ENCODE data around the gene DOLK. TPM values are rescaled to one million over a fixed set of nuclear protein-coding genes. Genes with fewer than 3 reads are reported as not detected.

The DOLK gene
- total RNA-seq, 1 experiment from 2014 or later, result 12.0 TPM

DNA sequence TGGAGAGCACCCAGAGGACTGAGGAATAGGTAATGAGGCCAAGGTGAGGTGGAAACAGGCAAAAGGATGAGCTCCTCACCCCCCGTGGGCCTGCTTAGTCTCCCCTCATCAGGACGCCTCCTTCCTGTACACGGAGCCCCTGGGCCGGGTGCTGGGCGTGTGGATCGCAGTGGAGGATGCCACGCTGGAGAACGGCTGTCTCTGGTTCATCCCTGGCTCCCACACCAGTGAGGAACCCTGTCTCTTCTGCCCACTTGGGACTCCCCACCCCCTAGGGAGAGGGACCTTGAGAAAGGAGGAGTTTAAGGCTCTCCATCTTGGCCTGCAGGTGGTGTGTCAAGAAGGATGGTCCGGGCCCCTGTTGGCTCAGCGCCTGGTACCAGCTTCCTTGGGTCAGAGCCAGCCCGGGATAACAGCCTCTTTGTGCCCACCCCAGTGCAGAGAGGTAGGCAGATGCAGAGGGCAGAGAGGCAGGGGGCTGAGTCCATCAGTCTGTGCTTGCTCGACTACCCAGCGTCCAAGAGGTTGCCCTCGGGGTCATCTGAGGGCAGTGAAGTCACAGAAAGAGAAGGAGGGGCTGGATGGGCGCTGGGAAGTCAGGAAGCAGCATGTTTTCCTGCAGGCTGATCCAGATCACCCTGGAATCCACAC, 7.0 kb downstream of the DOLK start:
- Histone ChIP-seq H3K79me2 (ENCODE audit: insufficient read depth, low read length) (no peaks in the 10 kb centered on the region), H2AFZ (ENCODE audit: low read depth, low read length, poor library complexity, severe bottlenecking) (no peak overlapping the region), H3K4me2 (ENCODE audit: low read length) (no peak overlapping the region), H3K4me1 (ENCODE audit: control insufficient read depth in 1 of 2, insufficient read depth in 2 of 2, low read length in 2 of 2) (no peaks in the 10 kb centered on the region), H3K27me3 (ENCODE audit: insufficient read depth, low read length) (no peaks in the 10 kb centered on the region), H3K27ac (ENCODE audit: low read depth, low read length) (no peak overlapping the region), H3K4me3 (replicated peaks in 1 of 2; ENCODE audit: low read depth in 1 of 2, low read length in 2 of 2) (no peak overlapping the region), H3K9ac (ENCODE audit: low read length) (no peak overlapping the region), H3K36me3 (ENCODE audit: control insufficient read depth in 1 of 2, insufficient read depth in 2 of 2, low read length in 2 of 2) (no peaks in the 10 kb centered on the region), H3K9me3 (ENCODE audit: control insufficient read depth in 1 of 2, insufficient read depth in 1 of 2, low read depth in 1 of 2, low read length in 2 of 2) (no peaks in the 10 kb centered on the region), H3K9me2 (ENCODE audit: insufficient read depth) (no peaks in the 10 kb centered on the region), H4K20me1 (ENCODE audit: insufficient read depth) (no peaks in the 10 kb centered on the region)
- intact Hi-C loops (cut with micrococcal nuclease), result no loop called here
- TF ChIP-seq SIN3A (IDR thresholded peaks at IDR 0.05; ENCODE audit: low read depth), result no peak
- TF ChIP-seq, protein P1, sequence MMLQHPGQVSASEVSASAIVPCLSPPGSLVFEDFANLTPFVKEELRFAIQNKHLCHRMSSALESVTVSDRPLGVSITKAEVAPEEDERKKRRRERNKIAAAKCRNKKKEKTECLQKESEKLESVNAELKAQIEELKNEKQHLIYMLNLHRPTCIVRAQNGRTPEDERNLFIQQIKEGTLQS (IDR thresholded peaks at IDR 0.05), result no peak
- TF ChIP-seq FOSL1 (IDR thresholded peaks at IDR 0.05; ENCODE audit: low read depth), result no peak
- TF ChIP-seq, protein P2, sequence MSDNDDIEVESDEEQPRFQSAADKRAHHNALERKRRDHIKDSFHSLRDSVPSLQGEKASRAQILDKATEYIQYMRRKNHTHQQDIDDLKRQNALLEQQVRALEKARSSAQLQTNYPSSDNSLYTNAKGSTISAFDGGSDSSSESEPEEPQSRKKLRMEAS (IDR thresholded peaks at IDR 0.05), result no peak
- TF ChIP-seq, protein P3, sequence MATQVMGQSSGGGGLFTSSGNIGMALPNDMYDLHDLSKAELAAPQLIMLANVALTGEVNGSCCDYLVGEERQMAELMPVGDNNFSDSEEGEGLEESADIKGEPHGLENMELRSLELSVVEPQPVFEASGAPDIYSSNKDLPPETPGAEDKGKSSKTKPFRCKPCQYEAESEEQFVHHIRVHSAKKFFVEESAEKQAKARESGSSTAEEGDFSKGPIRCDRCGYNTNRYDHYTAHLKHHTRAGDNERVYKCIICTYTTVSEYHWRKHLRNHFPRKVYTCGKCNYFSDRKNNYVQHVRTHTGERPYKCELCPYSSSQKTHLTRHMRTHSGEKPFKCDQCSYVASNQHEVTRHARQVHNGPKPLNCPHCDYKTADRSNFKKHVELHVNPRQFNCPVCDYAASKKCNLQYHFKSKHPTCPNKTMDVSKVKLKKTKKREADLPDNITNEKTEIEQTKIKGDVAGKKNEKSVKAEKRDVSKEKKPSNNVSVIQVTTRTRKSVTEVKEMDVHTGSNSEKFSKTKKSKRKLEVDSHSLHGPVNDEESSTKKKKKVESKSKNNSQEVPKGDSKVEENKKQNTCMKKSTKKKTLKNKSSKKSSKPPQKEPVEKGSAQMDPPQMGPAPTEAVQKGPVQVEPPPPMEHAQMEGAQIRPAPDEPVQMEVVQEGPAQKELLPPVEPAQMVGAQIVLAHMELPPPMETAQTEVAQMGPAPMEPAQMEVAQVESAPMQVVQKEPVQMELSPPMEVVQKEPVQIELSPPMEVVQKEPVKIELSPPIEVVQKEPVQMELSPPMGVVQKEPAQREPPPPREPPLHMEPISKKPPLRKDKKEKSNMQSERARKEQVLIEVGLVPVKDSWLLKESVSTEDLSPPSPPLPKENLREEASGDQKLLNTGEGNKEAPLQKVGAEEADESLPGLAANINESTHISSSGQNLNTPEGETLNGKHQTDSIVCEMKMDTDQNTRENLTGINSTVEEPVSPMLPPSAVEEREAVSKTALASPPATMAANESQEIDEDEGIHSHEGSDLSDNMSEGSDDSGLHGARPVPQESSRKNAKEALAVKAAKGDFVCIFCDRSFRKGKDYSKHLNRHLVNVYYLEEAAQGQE (IDR thresholded peaks at IDR 0.05; ENCODE audit: low read depth), result no peak
- no peak for TF ChIP-seq EGR1 (IDR thresholded peaks at IDR 0.05; ENCODE audit: low read depth)
- TF ChIP-seq POLR2AphosphoS5 (IDR thresholded peaks at IDR 0.05; ENCODE audit: low read depth, low read length), result no peak
- no peak for TF ChIP-seq ZBTB33 (IDR thresholded peaks at IDR 0.05; ENCODE audit: extremely low read depth, insufficient replicate concordance, low read length)
- no peak for TF ChIP-seq ZNF274 (IDR thresholded peaks at IDR 0.05; ENCODE audit: low read depth, low read length)
- no peak for TF ChIP-seq EZH2phosphoT487 (IDR thresholded peaks at IDR 0.05; ENCODE audit: borderline replicate concordance)
- no peak for TF ChIP-seq ELF1 (IDR thresholded peaks at IDR 0.05; ENCODE audit: borderline replicate concordance, low read depth)
- no peak for TF ChIP-seq YY1 (IDR thresholded peaks at IDR 0.05; ENCODE audit: extremely low read depth, insufficient replicate concordance, low read depth, low read length)
- no peak for TF ChIP-seq JUND (IDR thresholded peaks at IDR 0.05)
- TF ChIP-seq RAD21 (IDR thresholded peaks at IDR 0.05; ENCODE audit: low read depth), result no peak
- TF ChIP-seq CEBPB (IDR thresholded peaks at IDR 0.05; ENCODE audit: low read depth), result no peak
- TF ChIP-seq ZFX (IDR thresholded peaks at IDR 0.05), result no peak
- ATAC-seq (no peak), DNase-seq (ENCODE audit: low read depth, low spot score) (no peak)
- ChIA-PET POLR2A (no interaction called here), CTCF (no interaction called here), RAD21 (ENCODE audit: low non-redundant PET in 1 of 2, low total read pairs in 2 of 2, uncharacterized antibody in 2 of 2, unreplicated experiment in 2 of 2) (no interaction called here)
- no TSS peak for BruUV-seq (replicated peaks)
